ENCODE measurements around the gene KRT78. TPM values are rescaled to one million over a fixed set of nuclear protein-coding genes. Genes with fewer than 3 reads are reported as not detected.
A peak's percentile ranks its signal among the peaks of the same experiment; 100 is the strongest.
"Not testable (repeated sequence)": the region's sequence is repeated elsewhere in the genome, so short reads cannot be mapped to it uniquely, and the experiment has no call there.

The KRT78 gene
- total and polyA plus RNA-seq, 4 donors: 0.06 TPM; not detected in 3

DNA sequence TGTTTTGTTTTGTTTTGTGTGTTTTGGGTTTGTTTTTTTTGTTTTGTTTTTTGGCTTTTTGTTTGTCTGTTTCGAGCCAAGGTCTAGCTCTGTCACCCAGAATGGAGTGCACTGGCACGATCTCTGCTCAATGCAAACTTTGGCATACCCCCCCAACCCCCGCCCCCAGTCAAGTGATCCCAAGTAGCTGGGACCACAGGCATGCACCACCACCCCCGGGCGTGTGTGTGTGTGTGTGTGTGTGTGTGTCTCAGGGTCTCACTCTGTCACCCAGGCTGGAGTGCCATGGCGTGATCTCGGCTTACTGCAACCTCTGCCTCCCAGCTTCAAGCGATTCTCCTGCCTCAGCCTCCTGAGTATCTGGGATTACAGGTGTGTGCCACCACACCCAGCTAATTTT, 31.7 kb upstream of the KRT78 start:
- H3K36me3 ChIP-seq (ENCODE audit: control insufficient read depth in 4 of 4, insufficient read depth in 3 of 4, low read depth in 1 of 4, low read length in 3 of 4); H3K9ac ChIP-seq (ENCODE audit: low read depth in 1 of 2, low read length in 2 of 2); H3K4me3 ChIP-seq (ENCODE audit: low read depth in 1 of 3, low read length in 3 of 3); H3K27ac ChIP-seq (ENCODE audit: low read depth in 1 of 2, low read length in 2 of 2); H3K27me3 ChIP-seq (ENCODE audit: control insufficient read depth in 4 of 4, insufficient read depth in 4 of 4, low read length in 3 of 4); H3K9me3 ChIP-seq (ENCODE audit: control insufficient read depth in 4 of 4, low read length in 3 of 4); DNase-seq (ENCODE audit: low spot score): not testable (repeated sequence)
- WGBS: 65% methylated on average over 8 of the region's 8 CpGs
- peaks cover 0 to 21% (median 9%) of the 10 kb centered on the region in 4 donors for H3K4me1 ChIP-seq (ENCODE audit: control insufficient read depth in 4 of 4, insufficient read depth in 4 of 4, low read length in 3 of 4)

GRCh38 chr12:52879394-52880351, 30.9 kb upstream of the KRT78 start:
- TF ChIP-seq HNF4A (conservative IDR thresholded peaks at IDR 0.05) (no peak), HNF4G (IDR thresholded peaks at IDR 0.05) (no peak), FOXA1 (IDR thresholded peaks at IDR 0.05) (no peak), NR2F2 (IDR thresholded peaks at IDR 0.05) (no peak), YY1 (IDR thresholded peaks at IDR 0.05) (no peak), EGR1 (IDR thresholded peaks at IDR 0.05; ENCODE audit: low read depth in 2 of 2) (peak in 1 of 2 donors; percentile 24), REST (IDR thresholded peaks at IDR 0.05) (no peak), RAD21 (IDR thresholded peaks at IDR 0.05) (peak; percentile 89 to 91)
- TF ChIP-seq, protein P1, sequence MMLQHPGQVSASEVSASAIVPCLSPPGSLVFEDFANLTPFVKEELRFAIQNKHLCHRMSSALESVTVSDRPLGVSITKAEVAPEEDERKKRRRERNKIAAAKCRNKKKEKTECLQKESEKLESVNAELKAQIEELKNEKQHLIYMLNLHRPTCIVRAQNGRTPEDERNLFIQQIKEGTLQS (IDR thresholded peaks at IDR 0.05): no peak
- TF ChIP-seq, protein P2, sequence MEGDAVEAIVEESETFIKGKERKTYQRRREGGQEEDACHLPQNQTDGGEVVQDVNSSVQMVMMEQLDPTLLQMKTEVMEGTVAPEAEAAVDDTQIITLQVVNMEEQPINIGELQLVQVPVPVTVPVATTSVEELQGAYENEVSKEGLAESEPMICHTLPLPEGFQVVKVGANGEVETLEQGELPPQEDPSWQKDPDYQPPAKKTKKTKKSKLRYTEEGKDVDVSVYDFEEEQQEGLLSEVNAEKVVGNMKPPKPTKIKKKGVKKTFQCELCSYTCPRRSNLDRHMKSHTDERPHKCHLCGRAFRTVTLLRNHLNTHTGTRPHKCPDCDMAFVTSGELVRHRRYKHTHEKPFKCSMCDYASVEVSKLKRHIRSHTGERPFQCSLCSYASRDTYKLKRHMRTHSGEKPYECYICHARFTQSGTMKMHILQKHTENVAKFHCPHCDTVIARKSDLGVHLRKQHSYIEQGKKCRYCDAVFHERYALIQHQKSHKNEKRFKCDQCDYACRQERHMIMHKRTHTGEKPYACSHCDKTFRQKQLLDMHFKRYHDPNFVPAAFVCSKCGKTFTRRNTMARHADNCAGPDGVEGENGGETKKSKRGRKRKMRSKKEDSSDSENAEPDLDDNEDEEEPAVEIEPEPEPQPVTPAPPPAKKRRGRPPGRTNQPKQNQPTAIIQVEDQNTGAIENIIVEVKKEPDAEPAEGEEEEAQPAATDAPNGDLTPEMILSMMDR (IDR thresholded peaks at IDR 0.05; ENCODE audit: low read depth, low read length, missing input control): peak; percentile 87
- TF ChIP-seq, protein P3, sequence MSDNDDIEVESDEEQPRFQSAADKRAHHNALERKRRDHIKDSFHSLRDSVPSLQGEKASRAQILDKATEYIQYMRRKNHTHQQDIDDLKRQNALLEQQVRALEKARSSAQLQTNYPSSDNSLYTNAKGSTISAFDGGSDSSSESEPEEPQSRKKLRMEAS (IDR thresholded peaks at IDR 0.05): no peak
- Histone ChIP-seq H3K4me1 (ENCODE audit: control insufficient read depth in 4 of 4, insufficient read depth in 4 of 4, low read length in 3 of 4) (peaks cover 0 to 17% (median 9%) of the 10 kb centered on the region in 4 donors), H3K4me3 (ENCODE audit: low read depth in 1 of 3, low read length in 3 of 3) (peak overlapping the region in 2 of 3 donors; percentile 26 to 37), H3K27me3 (ENCODE audit: control insufficient read depth in 4 of 4, insufficient read depth in 4 of 4, low read length in 3 of 4) (no peaks in the 10 kb centered on the region), H3K9ac (ENCODE audit: low read depth in 1 of 2, low read length in 2 of 2) (no peak overlapping the region), H3K36me3 (ENCODE audit: control insufficient read depth in 4 of 4, insufficient read depth in 3 of 4, low read depth in 1 of 4, low read length in 3 of 4) (no peaks in the 10 kb centered on the region), H3K27ac (ENCODE audit: low read depth in 1 of 2, low read length in 2 of 2) (no peak overlapping the region), H3K9me3 (ENCODE audit: control insufficient read depth in 4 of 4, low read length in 3 of 4) (no peaks in the 10 kb centered on the region)
- 8% methylated on average over 38 of the region's 38 CpGs for WGBS
- DNase-seq (ENCODE audit: low spot score): peak; percentile 79
